Measurements from ENCODE around the gene PANK1.

Gene PANK1

GRCh38 chr10:89634637-89635036 lies 10.4 kb downstream of the PANK1 start (continued):
- no peak for TF ChIP-seq TSHZ2 (CRISPR knock-in tag; IDR thresholded peaks at IDR 0.05)

- TF ChIP-seq ZNF70 (CRISPR knock-in tag; IDR thresholded peaks at IDR 0.05) (no peak), PPARA (CRISPR knock-in tag; IDR thresholded peaks at IDR 0.05; ENCODE audit: borderline replicate concordance) (no peak), ZFP30 (CRISPR knock-in tag; IDR thresholded peaks at IDR 0.05) (no peak), SNAI2 (CRISPR knock-in tag; IDR thresholded peaks at IDR 0.05) (no peak), CREB5 (CRISPR knock-in tag; IDR thresholded peaks at IDR 0.05; ENCODE audit: low read depth) (no peak), ISL1 (CRISPR knock-in tag; IDR thresholded peaks at IDR 0.05) (no peak), TSHZ2 (CRISPR knock-in tag; IDR thresholded peaks at IDR 0.05) (no peak), ESRRG (CRISPR knock-in tag; IDR thresholded peaks at IDR 0.05) (no peak), POU6F1 (CRISPR knock-in tag; IDR thresholded peaks at IDR 0.05; ENCODE audit: borderline replicate concordance, low read depth) (no peak), OSR1 (CRISPR knock-in tag; IDR thresholded peaks at IDR 0.05) (no peak)
- peak; percentile 48; the same call in 2 of the 3 replicates for ATAC-seq
Measured at GRCh38 chr10:89633484-89633883, 11.6 kb downstream of the PANK1 start.

- TF ChIP-seq RARB (CRISPR knock-in tag; IDR thresholded peaks at IDR 0.05) (no peak), ESRRG (CRISPR knock-in tag; IDR thresholded peaks at IDR 0.05) (no peak), ZFP3 (CRISPR knock-in tag; IDR thresholded peaks at IDR 0.05) (no peak), CSDC2 (CRISPR knock-in tag; IDR thresholded peaks at IDR 0.05) (no peak), ISL1 (CRISPR knock-in tag; IDR thresholded peaks at IDR 0.05) (no peak), CSRNP3 (CRISPR knock-in tag; IDR thresholded peaks at IDR 0.05) (no peak), SNAI2 (CRISPR knock-in tag; IDR thresholded peaks at IDR 0.05) (no peak), OSR1 (CRISPR knock-in tag; IDR thresholded peaks at IDR 0.05) (no peak), TOX (CRISPR knock-in tag; IDR thresholded peaks at IDR 0.05; ENCODE audit: borderline replicate concordance) (no peak), TCF4 (CRISPR knock-in tag; IDR thresholded peaks at IDR 0.05; ENCODE audit: borderline replicate concordance) (no peak), POU6F1 (CRISPR knock-in tag; IDR thresholded peaks at IDR 0.05; ENCODE audit: borderline replicate concordance, low read depth) (no peak), ZNF8 (CRISPR knock-in tag; IDR thresholded peaks at IDR 0.05) (no peak)
- no peak for ATAC-seq
Measured at GRCh38 chr10:89632824-89633223, 12.2 kb downstream of the PANK1 start.

Data from SK-N-SH treated with all-trans-retinoic acid at 6 μM for 48 hours (cell line).